Fibroblast of skin of back (primary cell): ENCODE measurements around the gene PTHLH.
A peak's percentile ranks its signal among the peaks of the same experiment; 100 is the strongest.

Source experiments
- DNase-seq: peaks from one replicate; pipeline ENCODE4 v3.0.0-alpha.2; 2013

The PTHLH gene

DNA sequence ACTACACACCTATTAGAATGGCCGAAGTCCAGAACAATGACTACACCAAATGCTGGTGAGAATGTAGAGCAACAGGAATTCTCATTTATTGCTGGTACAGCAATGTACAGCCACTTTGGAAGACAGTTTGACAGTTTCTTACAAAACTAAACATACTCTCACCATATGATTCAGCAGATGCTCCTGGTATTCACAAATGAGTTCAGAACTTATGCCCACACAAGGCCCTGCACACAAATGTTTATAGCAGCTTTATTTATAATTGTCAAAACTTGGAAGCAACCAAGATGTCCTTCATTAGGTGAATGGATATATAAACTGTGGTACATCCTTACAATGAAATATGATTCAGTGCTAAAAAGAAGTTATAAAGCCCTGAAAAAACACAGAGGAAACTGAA, 38.3 kb downstream of the PTHLH start:
- no peak for DNase-seq

DNA sequence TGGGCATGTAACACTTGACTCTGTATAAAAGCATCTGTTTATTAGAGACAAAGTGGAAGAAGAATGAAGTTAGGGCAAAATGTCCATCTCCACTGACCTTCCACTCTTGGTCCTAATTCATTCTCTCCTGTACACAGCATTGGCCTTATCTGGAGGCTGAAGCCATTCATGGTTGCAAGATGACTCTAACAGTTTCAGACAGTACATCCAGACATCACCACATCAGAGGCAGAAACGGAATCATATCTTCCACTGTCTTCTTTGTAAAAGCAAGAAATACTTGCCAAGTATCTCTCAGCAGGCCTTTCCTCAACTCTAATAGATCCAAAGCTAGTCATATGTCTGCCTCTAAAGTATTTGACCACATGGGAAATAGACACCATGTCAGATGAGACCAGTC, 41.1 kb downstream of the PTHLH start:
- no peak for DNase-seq

DNA sequence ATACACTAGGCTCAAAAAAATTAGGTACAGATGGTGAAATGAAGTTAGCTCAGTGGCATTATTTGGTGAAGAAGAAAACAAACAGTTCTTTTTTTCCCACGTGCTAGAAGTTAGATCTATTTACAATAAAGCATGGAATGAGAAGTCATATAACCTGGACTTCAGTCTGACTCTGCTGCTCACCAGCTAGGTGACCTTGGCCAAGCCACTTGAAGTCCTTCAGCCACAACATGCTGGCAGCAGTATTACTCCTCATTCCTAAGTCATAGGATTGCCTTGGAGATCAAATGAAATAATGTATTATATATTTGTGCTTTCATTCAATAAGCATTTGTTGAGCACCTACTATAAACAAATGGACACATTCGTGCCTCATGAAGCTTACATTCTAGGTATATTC, 45.2 kb downstream of the PTHLH start:
- DNase-seq, result no peak

DNA sequence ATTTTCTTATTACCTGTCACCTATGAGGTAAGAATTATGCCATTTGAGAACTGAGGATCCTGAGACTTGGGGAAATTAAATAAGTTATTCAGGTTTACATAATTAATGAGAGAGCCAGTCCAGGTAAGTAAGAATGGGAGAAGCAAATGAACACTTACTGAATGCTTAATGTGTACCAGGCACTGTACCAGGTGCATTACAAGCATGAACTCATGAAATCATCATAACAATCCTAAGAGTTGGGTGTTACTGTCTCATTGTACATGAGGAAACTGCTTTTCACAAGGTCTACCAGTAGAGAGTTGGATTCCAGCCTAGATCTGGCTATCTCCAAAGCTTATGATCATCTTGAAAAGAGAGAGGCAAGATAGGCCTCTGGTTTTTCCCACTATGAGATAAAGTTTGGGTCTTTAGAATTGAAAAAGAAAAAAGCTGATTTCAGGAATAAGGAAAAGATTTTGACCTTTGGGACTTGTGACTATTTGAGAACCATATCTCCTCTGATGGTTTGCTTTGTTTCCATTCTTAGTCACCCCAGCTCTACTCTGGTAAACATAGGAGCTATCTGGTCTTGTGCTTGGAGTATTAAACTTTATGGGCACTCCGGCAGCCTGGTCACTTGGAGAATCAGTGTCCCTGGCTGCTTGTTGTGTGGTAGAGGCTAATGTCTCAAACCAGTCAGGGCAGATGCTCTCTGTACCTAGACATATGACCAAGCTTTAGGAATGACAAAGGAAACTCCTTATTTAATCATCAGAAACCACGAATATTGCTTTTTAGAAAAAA, 48.0 kb downstream of the PTHLH start:
- DNase-seq, result no peak

DNA sequence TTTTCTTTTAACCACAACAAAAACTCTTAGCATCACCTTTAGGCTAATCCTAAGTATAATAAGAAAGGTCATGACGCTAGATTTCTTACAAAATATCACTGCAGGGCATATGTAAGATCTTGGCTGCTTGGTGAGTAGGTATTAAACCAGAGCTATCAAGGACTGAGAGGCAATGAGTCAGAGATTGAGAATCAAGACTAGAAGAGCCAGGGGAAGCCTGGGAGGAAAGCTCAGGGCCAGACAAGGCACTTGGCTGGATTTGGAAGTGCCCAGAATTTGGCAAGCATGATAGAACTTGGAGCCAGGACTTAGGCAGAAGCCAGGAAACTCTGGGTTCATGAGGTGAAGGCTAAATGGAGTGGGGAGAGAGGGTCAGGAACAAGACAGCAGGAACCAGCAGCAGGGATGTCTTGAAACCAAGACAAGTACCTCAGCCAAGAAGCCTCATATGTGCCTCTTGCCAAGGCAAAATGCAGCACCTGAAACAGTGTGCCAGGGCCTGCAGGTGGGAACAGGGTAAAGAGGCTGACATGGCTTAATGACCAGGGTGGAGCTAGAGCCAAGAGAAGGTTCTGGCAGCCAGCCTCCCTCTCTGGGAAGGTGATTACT, 49.9 kb downstream of the PTHLH start:
- DNase-seq, result peak; percentile 22

DNA sequence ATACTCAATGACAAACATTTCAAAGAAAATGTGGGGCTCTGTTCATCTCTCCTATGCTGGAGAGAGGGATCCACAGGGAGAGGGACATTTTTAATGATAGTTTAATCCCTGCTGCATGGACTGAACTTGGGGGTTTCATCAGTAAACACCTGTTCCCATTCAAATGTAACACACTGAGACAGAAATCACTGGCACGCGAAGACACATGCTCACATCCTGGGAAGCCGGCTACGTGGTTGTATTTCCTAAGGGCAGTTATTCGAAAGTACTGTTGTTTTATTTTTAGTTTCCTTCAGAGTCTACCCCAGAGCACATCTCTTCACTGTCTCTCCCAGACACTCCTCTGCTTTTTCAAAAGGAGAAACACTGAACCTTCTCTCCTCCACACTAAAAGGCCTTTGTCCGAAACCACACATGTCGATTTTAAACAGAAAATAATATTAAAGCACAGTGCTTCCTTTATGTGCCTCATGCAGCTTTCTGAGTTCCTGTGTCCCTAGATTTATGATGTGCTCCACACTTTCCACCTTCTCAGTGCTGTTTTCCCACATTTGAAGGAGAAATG, 52.8 kb downstream of the PTHLH start:
- no peak for DNase-seq

DNA sequence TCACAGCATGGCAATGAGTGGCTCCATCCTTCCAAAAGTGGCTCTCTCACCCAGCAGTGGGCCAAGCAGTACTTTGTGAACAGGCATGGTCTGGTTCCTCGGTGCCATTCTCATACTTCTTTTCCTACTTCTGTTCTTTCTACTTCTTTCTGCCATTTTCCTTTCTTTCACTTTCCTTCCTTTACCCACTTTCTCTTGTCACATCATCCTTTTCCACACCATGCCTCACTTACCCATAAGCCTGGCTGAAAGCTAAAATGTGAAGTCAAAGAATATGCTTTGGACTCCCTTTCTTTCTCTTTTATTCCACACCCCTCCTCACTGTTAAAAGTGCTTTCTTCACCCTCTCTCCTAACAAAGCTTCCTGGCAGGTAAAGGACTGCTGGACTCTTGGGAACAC, 57.0 kb downstream of the PTHLH start:
- no peak for DNase-seq

DNA sequence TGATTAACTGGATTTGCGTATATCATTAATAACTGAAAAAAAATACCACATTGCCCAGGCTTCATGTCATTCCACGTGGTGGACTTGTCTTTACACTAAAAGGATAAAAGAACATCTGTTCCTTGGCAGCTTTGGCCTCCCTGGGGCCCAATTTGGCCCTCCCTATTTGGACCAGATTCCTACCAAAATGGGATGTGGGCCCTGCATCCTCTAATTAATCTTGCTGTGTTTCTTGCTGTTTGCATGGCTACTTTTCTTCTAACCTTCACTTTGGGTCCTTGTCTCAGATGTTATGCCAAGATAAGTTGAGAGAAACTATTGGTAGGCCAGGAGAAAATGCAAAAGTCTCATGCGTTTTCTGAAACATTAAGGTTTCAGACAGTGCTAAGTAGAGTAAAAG, 57.5 kb downstream of the PTHLH start:
- DNase-seq, result no peak

DNA sequence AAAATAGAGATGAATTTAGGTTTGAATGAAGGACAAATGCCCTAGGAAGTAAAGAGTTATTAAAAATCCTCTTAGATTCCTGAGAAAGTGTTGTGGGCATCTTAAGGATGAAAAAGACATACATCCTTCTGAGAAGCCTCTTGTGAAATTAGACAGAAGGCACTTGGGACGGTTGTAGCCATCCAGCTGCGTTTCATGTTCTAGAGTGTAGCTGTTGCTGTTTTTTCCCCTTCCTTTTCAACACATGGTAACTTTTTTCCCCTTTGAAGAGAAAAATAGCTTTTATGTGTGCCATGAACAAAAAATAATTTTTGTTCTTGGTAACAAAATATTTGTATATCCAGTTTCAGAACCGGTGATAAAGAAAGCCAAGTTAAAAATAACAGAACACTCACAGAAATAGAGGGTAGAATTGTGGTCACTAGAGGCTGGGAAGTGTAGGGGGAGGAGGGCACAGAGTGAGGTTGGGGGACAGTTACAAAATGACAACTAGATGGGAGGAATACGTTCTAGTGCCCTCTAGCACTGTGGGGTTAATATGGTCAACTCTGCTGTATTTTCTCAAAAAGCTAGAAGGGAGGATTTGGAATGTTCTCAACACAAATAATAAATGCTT, 58.4 kb downstream of the PTHLH start:
- DNase-seq, result no peak

DNA sequence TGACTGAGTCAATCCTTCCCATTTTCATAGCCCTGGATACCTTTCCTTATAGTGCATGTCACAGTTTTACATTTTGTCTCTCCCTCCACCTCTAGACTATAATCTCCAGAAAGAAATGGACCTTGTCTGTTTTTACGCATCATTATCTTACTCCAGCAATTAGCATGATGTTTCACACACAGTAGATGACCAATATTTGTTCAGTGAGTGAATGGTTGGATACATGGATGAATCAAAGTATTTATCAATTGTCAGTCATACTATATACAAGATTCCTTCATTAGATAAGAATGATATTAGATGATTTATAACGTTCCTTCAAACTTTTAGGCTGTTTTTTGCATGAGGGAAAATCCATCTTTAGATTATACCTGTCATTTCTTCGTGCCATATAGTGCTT, 61.1 kb downstream of the PTHLH start:
- no peak for DNase-seq
